HK-2 (cell line): Measurements from ENCODE around the gene KBTBD3.

Source experiments
- DNase-seq: peaks from one replicate; pipeline ENCODE4 v3.0.0-alpha.2; 2018; ENCODE audit not compliant: unreplicated experiment

KBTBD3 gene

GRCh38 chr11:106001304-106002012 lies 75.7 kb downstream of the KBTBD3 start:
- DNase-seq: no peak
